ENCODE data around the gene COL25A1. TPM values are rescaled to one million over a fixed set of nuclear protein-coding genes. Genes with fewer than 3 reads are reported as not detected.

The COL25A1 gene
- total and polyA plus RNA-seq, 4 donors, result 0.61 to 4.4 (median 2.1) TPM

GRCh38 chr4:109205186-109205585 is 97.3 kb downstream of the COL25A1 start:
- no peak for TF ChIP-seq FOXA2 (IDR thresholded peaks at IDR 0.05)
- TF ChIP-seq HNF4G (IDR thresholded peaks at IDR 0.05), result no peak
- no peak for TF ChIP-seq ATF3 (IDR thresholded peaks at IDR 0.05)
- TF ChIP-seq TAF1 (conservative IDR thresholded peaks at IDR 0.05), result no peak
- no peak for TF ChIP-seq FOXA1 (IDR thresholded peaks at IDR 0.05)
- no peak for TF ChIP-seq EGR1 (IDR thresholded peaks at IDR 0.05; ENCODE audit: low read depth in 2 of 2)
- no peak for TF ChIP-seq GABPA (IDR thresholded peaks at IDR 0.05 in 1 of 2, conservative IDR thresholded peaks at IDR 0.05 in 1 of 2)
- TF ChIP-seq NR2F2 (IDR thresholded peaks at IDR 0.05), result no peak
- TF ChIP-seq SP1 (IDR thresholded peaks at IDR 0.05), result no peak
- Histone ChIP-seq H3K9ac (ENCODE audit: low read depth in 1 of 2, low read length in 2 of 2) (no peak overlapping the region), H3K36me3 (ENCODE audit: control insufficient read depth in 4 of 4, insufficient read depth in 3 of 4, low read depth in 1 of 4, low read length in 3 of 4) (no peaks in the 10 kb centered on the region), H3K4me1 (ENCODE audit: control insufficient read depth in 4 of 4, insufficient read depth in 4 of 4, low read length in 3 of 4) (no peaks in the 10 kb centered on the region), H3K9me3 (ENCODE audit: control insufficient read depth in 4 of 4, low read length in 3 of 4) (no peaks in the 10 kb centered on the region), H3K27ac (ENCODE audit: low read depth in 1 of 2, low read length in 2 of 2) (no peak overlapping the region), H3K4me3 (ENCODE audit: low read depth in 1 of 3, low read length in 3 of 3) (no peak overlapping the region), H3K27me3 (ENCODE audit: control insufficient read depth in 4 of 4, insufficient read depth in 4 of 4, low read length in 3 of 4) (no peaks in the 10 kb centered on the region)
- 67% methylated on average over 5 of the region's 5 CpGs for WGBS
- DNase-seq (ENCODE audit: low spot score), result no peak

GRCh38 chr4:109199585-109199984 is 102.9 kb downstream of the COL25A1 start:
- DNase-seq (ENCODE audit: low spot score), result no peak
- Histone ChIP-seq H3K27ac (ENCODE audit: low read depth in 1 of 2, low read length in 2 of 2) (no peak overlapping the region), H3K9me3 (ENCODE audit: control insufficient read depth in 4 of 4, low read length in 3 of 4) (no peaks in the 10 kb centered on the region), H3K9ac (ENCODE audit: low read depth in 1 of 2, low read length in 2 of 2) (no peak overlapping the region), H3K4me1 (ENCODE audit: control insufficient read depth in 4 of 4, insufficient read depth in 4 of 4, low read length in 3 of 4) (no peaks in the 10 kb centered on the region), H3K4me3 (ENCODE audit: low read depth in 1 of 3, low read length in 3 of 3) (no peak overlapping the region), H3K36me3 (ENCODE audit: control insufficient read depth in 4 of 4, insufficient read depth in 3 of 4, low read depth in 1 of 4, low read length in 3 of 4) (no peaks in the 10 kb centered on the region), H3K27me3 (ENCODE audit: control insufficient read depth in 4 of 4, insufficient read depth in 4 of 4, low read length in 3 of 4) (no peaks in the 10 kb centered on the region)
- 77% methylated on average over 1 of the region's 1 CpG for WGBS
- TF ChIP-seq JUND (IDR thresholded peaks at IDR 0.05) (no peak), ZBTB33 (IDR thresholded peaks at IDR 0.05) (no peak), REST (IDR thresholded peaks at IDR 0.05) (no peak), FOXA2 (IDR thresholded peaks at IDR 0.05) (no peak), EGR1 (IDR thresholded peaks at IDR 0.05; ENCODE audit: low read depth in 2 of 2) (no peak), HNF4A (conservative IDR thresholded peaks at IDR 0.05) (no peak), NR2F2 (IDR thresholded peaks at IDR 0.05) (no peak), FOXA1 (IDR thresholded peaks at IDR 0.05) (no peak), YY1 (IDR thresholded peaks at IDR 0.05) (no peak), RXRA (IDR thresholded peaks at IDR 0.05) (no peak), MAX (IDR thresholded peaks at IDR 0.05) (no peak), SP1 (IDR thresholded peaks at IDR 0.05) (no peak), RAD21 (IDR thresholded peaks at IDR 0.05) (no peak), GABPA (IDR thresholded peaks at IDR 0.05 in 1 of 2, conservative IDR thresholded peaks at IDR 0.05 in 1 of 2) (no peak), TAF1 (conservative IDR thresholded peaks at IDR 0.05) (no peak)
